Nephron progenitor cell (in vitro differentiated cells): ENCODE data around the gene RABGAP1.

Experiments used
- DNase-seq: peaks from one replicate; pipeline ENCODE4 v3.0.0; 2021
- H3K27ac Mint-ChIP-seq: 2 replicates; pipeline ENCODE4 v1.8.0; 2021; ENCODE audit warnings: mild to moderate bottlenecking, moderate library complexity, mixed read lengths
- H3K27me3 Mint-ChIP-seq: 2 replicates; pipeline ENCODE4 v1.8.0; 2021; ENCODE audit warnings: mild to moderate bottlenecking, low read depth, mixed read lengths; ENCODE audit not compliant: poor library complexity
- H3K36me3 Mint-ChIP-seq: 2 replicates; pipeline ENCODE4 v1.8.0; 2021; ENCODE audit warnings: low read depth, mixed read lengths
- H3K4me1 Mint-ChIP-seq: 2 replicates; pipeline ENCODE4 v1.8.0; 2021; ENCODE audit warnings: mixed read lengths
- H3K4me3 Mint-ChIP-seq: 2 replicates; pipeline ENCODE4 v1.8.0; 2021; ENCODE audit warnings: mild to moderate bottlenecking, moderate library complexity, mixed read lengths
- H3K9me3 Mint-ChIP-seq: 2 replicates; pipeline ENCODE4 v1.8.0; 2021; ENCODE audit warnings: mild to moderate bottlenecking, moderate library complexity, mixed read lengths
- TF ChIP-seq, protein P1 (sequence below): fragments of 200-600 bp; sonication (generic); IDR thresholded peaks from 2 replicates; pipeline ENCODE4 v1.5.0; 2021; ENCODE audit warnings: antibody characterized with exemption

The RABGAP1 gene

DNA sequence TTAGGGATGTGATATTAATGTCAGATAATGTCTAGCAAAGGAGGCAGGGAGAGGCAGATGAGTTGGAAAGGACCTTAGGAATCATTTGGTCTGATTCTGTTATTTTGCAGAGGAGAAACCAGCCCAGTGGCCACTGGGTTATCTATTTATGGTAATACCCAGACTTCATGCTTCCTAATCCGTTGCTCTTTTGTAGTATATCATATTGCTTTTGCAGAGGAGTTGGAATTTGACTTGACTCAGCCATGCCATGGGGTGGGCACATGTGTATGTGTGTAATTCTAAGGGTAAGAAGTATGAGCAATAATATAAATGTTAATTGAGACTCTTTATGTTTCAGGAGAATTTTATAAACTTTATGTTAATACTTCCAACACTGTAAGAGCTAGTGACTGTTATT lies 100.0 kb downstream of the RABGAP1 start:
- H3K27ac Mint-ChIP-seq: no peak overlapping the region

DNA sequence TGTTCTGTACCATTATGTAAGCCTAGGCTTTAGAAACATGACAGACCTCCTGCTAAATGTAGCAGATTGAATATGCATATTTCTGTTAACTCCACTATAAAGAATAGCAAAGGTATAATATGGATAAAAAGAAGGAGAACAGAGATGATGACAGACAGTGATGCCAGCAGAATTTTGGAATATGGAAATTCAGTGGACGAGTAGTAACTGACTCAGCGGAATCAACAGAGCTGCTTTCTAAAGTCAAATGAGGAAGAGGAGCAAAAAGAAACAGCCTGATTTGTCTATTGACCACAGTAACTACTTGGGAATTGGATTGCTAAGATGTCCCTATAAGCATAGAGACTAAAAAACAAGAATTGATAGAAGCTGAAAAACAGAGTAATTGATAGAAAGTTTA lies 100.7 kb downstream of the RABGAP1 start:
- Mint-ChIP-seq H3K9me3 (peaks cover 12% of the 10 kb centered on the region), H3K4me1 (no peaks in the 10 kb centered on the region), H3K4me3 (no peak overlapping the region), H3K27ac (no peak overlapping the region), H3K27me3 (no peaks in the 10 kb centered on the region), H3K36me3 (peaks cover 30% of the 10 kb centered on the region)
- no peak for DNase-seq
- TF ChIP-seq, protein P1, sequence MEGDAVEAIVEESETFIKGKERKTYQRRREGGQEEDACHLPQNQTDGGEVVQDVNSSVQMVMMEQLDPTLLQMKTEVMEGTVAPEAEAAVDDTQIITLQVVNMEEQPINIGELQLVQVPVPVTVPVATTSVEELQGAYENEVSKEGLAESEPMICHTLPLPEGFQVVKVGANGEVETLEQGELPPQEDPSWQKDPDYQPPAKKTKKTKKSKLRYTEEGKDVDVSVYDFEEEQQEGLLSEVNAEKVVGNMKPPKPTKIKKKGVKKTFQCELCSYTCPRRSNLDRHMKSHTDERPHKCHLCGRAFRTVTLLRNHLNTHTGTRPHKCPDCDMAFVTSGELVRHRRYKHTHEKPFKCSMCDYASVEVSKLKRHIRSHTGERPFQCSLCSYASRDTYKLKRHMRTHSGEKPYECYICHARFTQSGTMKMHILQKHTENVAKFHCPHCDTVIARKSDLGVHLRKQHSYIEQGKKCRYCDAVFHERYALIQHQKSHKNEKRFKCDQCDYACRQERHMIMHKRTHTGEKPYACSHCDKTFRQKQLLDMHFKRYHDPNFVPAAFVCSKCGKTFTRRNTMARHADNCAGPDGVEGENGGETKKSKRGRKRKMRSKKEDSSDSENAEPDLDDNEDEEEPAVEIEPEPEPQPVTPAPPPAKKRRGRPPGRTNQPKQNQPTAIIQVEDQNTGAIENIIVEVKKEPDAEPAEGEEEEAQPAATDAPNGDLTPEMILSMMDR: no peak

More for the DNA sequence above, 100.0 kb downstream of the RABGAP1 start:
- TF ChIP-seq, protein P1: no peak
- H3K4me1 Mint-ChIP-seq: no peaks in the 10 kb centered on the region
- H3K4me3 Mint-ChIP-seq: no peak overlapping the region
- peaks cover 12% of the 10 kb centered on the region for H3K9me3 Mint-ChIP-seq
- H3K36me3 Mint-ChIP-seq: peaks cover 30% of the 10 kb centered on the region
- no peak for DNase-seq
- H3K27me3 Mint-ChIP-seq: no peaks in the 10 kb centered on the region

DNA sequence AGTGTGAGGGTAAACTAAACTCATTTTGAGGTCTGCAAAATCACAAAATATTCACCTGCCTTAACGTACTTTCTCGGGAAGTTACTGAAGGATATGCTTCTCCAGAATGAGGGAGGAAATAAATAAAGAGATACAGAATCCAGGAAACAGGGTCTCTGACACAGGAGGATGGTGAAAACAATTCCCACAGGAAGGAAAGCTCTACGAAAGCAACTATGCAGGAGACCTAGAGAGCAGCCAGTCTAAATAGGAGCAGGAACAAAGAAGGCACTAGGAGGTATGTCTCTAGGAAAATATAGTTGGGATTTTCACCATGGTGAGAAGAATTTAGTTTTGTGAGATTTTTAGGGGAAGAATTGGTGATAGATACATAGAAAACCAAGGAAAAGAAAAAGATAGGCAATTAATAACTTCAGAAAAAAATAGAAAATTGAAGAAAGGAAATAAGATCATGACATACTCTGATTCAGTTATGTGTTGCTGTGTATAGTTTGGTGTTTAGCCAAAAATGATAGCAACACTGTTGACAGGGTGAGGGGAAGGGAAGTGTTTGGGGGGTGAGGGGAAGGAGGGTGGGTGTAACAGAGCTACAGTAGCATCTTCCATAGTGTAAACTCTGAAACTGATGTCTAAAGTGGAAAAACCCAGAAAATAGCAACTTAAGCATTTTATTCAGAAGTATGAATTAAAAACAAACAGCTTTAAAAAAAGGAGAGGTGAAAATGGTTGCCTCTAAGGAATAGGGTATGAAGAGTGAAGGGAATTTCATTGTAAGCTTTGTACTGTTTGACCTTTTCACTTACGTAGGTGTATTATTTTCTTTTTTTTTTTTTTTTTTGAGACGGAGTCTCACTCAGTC lies 102.5 kb downstream of the RABGAP1 start:
- Mint-ChIP-seq H3K27me3 (no peaks in the 10 kb centered on the region), H3K36me3 (peaks cover 30% of the 10 kb centered on the region), H3K4me1 (no peaks in the 10 kb centered on the region), H3K9me3 (peaks cover 12% of the 10 kb centered on the region), H3K4me3 (no peak overlapping the region), H3K27ac (no peak overlapping the region)
- no peak for DNase-seq
- TF ChIP-seq, protein P1: no peak

- no peak for DNase-seq
- Mint-ChIP-seq H3K4me3 (no peak overlapping the region), H3K27ac (no peak overlapping the region), H3K9me3 (peaks cover 12% of the 10 kb centered on the region), H3K27me3 (no peaks in the 10 kb centered on the region), H3K36me3 (peaks cover 30% of the 10 kb centered on the region), H3K4me1 (no peaks in the 10 kb centered on the region)
- TF ChIP-seq, protein P1: no peak
Observed at GRCh38 chr9:123044586-123044985, 103.8 kb downstream of the RABGAP1 start.

GRCh38 chr9:123046406-123047195 lies 105.8 kb downstream of the RABGAP1 start:
- no peak overlapping the region for H3K4me3 Mint-ChIP-seq
- DNase-seq: no peak
- H3K9me3 Mint-ChIP-seq: peaks cover 12% of the 10 kb centered on the region
- H3K4me1 Mint-ChIP-seq: no peaks in the 10 kb centered on the region
- no peaks in the 10 kb centered on the region for H3K27me3 Mint-ChIP-seq
- peaks cover 29% of the 10 kb centered on the region for H3K36me3 Mint-ChIP-seq
- TF ChIP-seq, protein P1: no peak
- peak overlapping the region; percentile 7 for H3K27ac Mint-ChIP-seq
